HEK293T (cell line): ENCODE results near the gene HAPLN2.
A peak's percentile ranks its signal among the peaks of the same experiment; 100 is the strongest.

Experiments
- CTCF ChIA-PET: fragments of 350-600 bp; formaldehyde crosslinking; extraction: SDS; loops from one replicate; lab custom pipeline; 2021; ENCODE audit warnings: antibody characterized with exemption, inconsistent platforms; lab: Yijun Ruan, JAX
- POLR2A ChIA-PET: fragments of 350-600 bp; formaldehyde crosslinking; extraction: SDS; loops from one replicate; lab custom pipeline; 2020; ENCODE audit warnings: antibody characterized with exemption, inconsistent platforms; lab: Yijun Ruan, JAX
- DNase-seq: peaks from one replicate; pipeline ENCODE4 v3.0.0; 2012; ENCODE audit warnings: mixed read lengths; ENCODE audit errors: extremely low spot score
- ARNT ChIP-seq: fragments of 450-650 bp; IDR thresholded peaks from 2 replicates; pipeline ENCODE4 v1.6.1; 2017; ENCODE audit warnings: mild to moderate bottlenecking
- BHLHE40 ChIP-seq: fragments of 450-650 bp; IDR thresholded peaks from 2 replicates; pipeline ENCODE4 v1.6.1; 2016; ENCODE audit warnings: mild to moderate bottlenecking, moderate library complexity, borderline replicate concordance
- CTBP1 ChIP-seq: fragments of 450-650 bp; IDR thresholded peaks from 2 replicates; pipeline ENCODE4 v1.6.1; 2016; ENCODE audit warnings: borderline replicate concordance
- ELF4 ChIP-seq: fragments of 450-650 bp; IDR thresholded peaks from 2 replicates; pipeline ENCODE4 v1.6.1; 2017; ENCODE audit warnings: antibody characterized with exemption
- FOXA1 ChIP-seq: fragments of 450-650 bp; IDR thresholded peaks from 2 replicates; pipeline ENCODE4 v1.6.1; 2016; ENCODE audit warnings: mild to moderate bottlenecking
- FOXK2 ChIP-seq: fragments of 450-650 bp; IDR thresholded peaks from 2 replicates; pipeline ENCODE4 v1.6.1; 2016; ENCODE audit warnings: mild to moderate bottlenecking
- FOXM1 ChIP-seq: fragments of 450-650 bp; IDR thresholded peaks from 2 replicates; pipeline ENCODE4 v1.6.1; 2017; ENCODE audit warnings: mild to moderate bottlenecking, borderline replicate concordance
- HDGF ChIP-seq: fragments of 450-650 bp; IDR thresholded peaks from 2 replicates; pipeline ENCODE4 v1.6.1; 2017; ENCODE audit warnings: antibody characterized with exemption, borderline replicate concordance
- L3MBTL2 ChIP-seq: fragments of 450-650 bp; conservative IDR thresholded peaks from 2 replicates; pipeline ENCODE4 v1.6.1; 2016; ENCODE audit warnings: mild to moderate bottlenecking
- LEF1 ChIP-seq: fragments of 450-650 bp; IDR thresholded peaks from 2 replicates; pipeline ENCODE4 v1.6.1; 2017; ENCODE audit warnings: mild to moderate bottlenecking, borderline replicate concordance
- NFRKB ChIP-seq: fragments of 450-650 bp; IDR thresholded peaks from 2 replicates; pipeline ENCODE4 v1.6.1; 2016; ENCODE audit warnings: mild to moderate bottlenecking, moderate library complexity
- PKNOX1 ChIP-seq: fragments of 450-650 bp; IDR thresholded peaks from 2 replicates; pipeline ENCODE4 v1.6.1; 2016
- SP1 ChIP-seq: fragments of 450-650 bp; IDR thresholded peaks from 2 replicates; pipeline ENCODE4 v1.6.1; 2017
- SUZ12 ChIP-seq: fragments of 450-650 bp; IDR thresholded peaks from 2 replicates; pipeline ENCODE4 v1.6.1; 2016; ENCODE audit warnings: mild to moderate bottlenecking
- TARDBP ChIP-seq: fragments of 450-650 bp; IDR thresholded peaks from 2 replicates; pipeline ENCODE4 v1.6.1; 2016
- ZNF384 ChIP-seq: fragments of 450-650 bp; IDR thresholded peaks from 2 replicates; pipeline ENCODE4 v1.6.1; 2016

HAPLN2 gene

GRCh38 chr1:156578055-156578454 is 41.2 kb upstream of the HAPLN2 start:
- no peak for DNase-seq
- TF ChIP-seq TARDBP (no peak), L3MBTL2 (no peak), NFRKB (no peak), HDGF (no peak), FOXK2 (no peak), FOXM1 (no peak), SUZ12 (no peak), CTBP1 (no peak), PKNOX1 (no peak), ARNT (no peak), BHLHE40 (no peak), FOXA1 (no peak), ZNF384 (no peak), LEF1 (no peak), ELF4 (no peak), SP1 (no peak)
- CTCF ChIA-PET: interaction anchor here (0.6 to 1.2 kb wide), 2 partner anchors 9 to 49 kb away, joined by 3 to 4 read pairs; no protein-coding TSS in a partner anchor
- POLR2A ChIA-PET: interaction anchor here (1.0 to 1.4 kb wide), 3 partner anchors 14 to 150 kb away, joined by 3 to 4 read pairs (median 3); partner anchors contain the start of genes ISG20L2, METTL25B and NAXE

GRCh38 chr1:156579472-156579871 is 39.7 kb upstream of the HAPLN2 start, which contains the start of gene TTC24:
Gene TTC24, plus strand, starts transcription at chr1:156579723. Its CDS starts 1,642 bp downstream, at chr1:156581365.
- no peak for DNase-seq
- POLR2A ChIA-PET: interaction anchor here (0.9 to 3.7 kb wide), 2 partner anchors 12 to 21 kb away, joined by 3 to 23 read pairs; partner anchors contain the start of gene NAXE
- TF ChIP-seq LEF1 (no peak), PKNOX1 (peak; percentile 93)
- CTCF ChIA-PET: interaction anchor here (0.6 to 2.0 kb wide), 3 partner anchors 32 to 110 kb away, joined by 5 read pairs; no protein-coding TSS in a partner anchor

GRCh38 chr1:156581661-156582387 is 37.4 kb upstream of the HAPLN2 start:
- TF ChIP-seq ELF4 (no peak), SUZ12 (no peak), FOXA1 (no peak), L3MBTL2 (no peak), TARDBP (no peak), SP1 (no peak), FOXK2 (no peak), ZNF384 (no peak), ARNT (no peak), FOXM1 (no peak), NFRKB (no peak), BHLHE40 (no peak)
- CTCF ChIA-PET: interaction anchor here (0.8 kb wide), 2 partner anchors 34 to 57 kb away, joined by 3 read pairs; no protein-coding TSS in a partner anchor
- POLR2A ChIA-PET: interaction anchor here (1.0 to 3.7 kb wide), 4 partner anchors 10 to 124 kb away, joined by 3 to 23 read pairs (median 3); partner anchors contain the start of gene NAXE
- DNase-seq: no peak

- CTCF ChIA-PET: interaction anchor here (0.5 to 0.8 kb wide), 2 partner anchors 29 to 33 kb away, joined by 3 read pairs; no protein-coding TSS in a partner anchor
- POLR2A ChIA-PET: interaction anchor here (1.0 to 3.7 kb wide), 2 partner anchors 9 to 12 kb away, joined by 3 to 23 read pairs; partner anchors contain the start of gene NAXE
- no peak for DNase-seq
- TF ChIP-seq HDGF (no peak), ELF4 (no peak), ARNT (no peak), TARDBP (no peak), CTBP1 (no peak), PKNOX1 (no peak), FOXK2 (no peak), SUZ12 (no peak), FOXM1 (no peak), ZNF384 (no peak), L3MBTL2 (no peak), LEF1 (no peak), BHLHE40 (no peak), NFRKB (no peak), FOXA1 (no peak)
These were observed 36.7 kb upstream of the HAPLN2 start for GRCh38 chr1:156582388-156583017.

GRCh38 chr1:156583821-156584622 is 35.2 kb upstream of the HAPLN2 start:
- no peak for TF ChIP-seq SUZ12
- TF ChIP-seq HDGF: peak; percentile 74; the same call in 1 of the 2 replicates
- ChIA-PET POLR2A (no interaction called here), CTCF (interaction anchor here (1.0 kb wide), 1 partner anchor 21 kb away, joined by 4 read pairs; no protein-coding TSS in a partner anchor)
- DNase-seq: peak; percentile 85
